Left ventricle myocardium superior (tissue), 1 donor: Measurements from ENCODE around the gene KCNJ9. TPM values are rescaled to one million over a fixed set of nuclear protein-coding genes. Genes with fewer than 3 reads are reported as not detected.
"Not testable (repeated sequence)": the region's sequence is repeated elsewhere in the genome, so short reads cannot be mapped to it uniquely, and the experiment has no call there.

Experiments
- ATAC-seq: fragments of 200-7000 bp; cut with Tn5 transposase; one replicate; pipeline ENCODE4 v1.9.1; 2020; ENCODE audit warnings: mild to moderate bottlenecking, moderate library complexity
- DNase-seq: peaks from one replicate; pipeline ENCODE4 v3.0.0-alpha.2; 2020
- intact Hi-C: fragments of 100-400 bp; cut with micrococcal nuclease; formaldehyde crosslinking; loops from one replicate; pipeline ENCODE4 v1.11.0; 2022
- total RNA-seq: library from RNA; stranded (reverse); fragmentation: NEBNext Ultra II Directional; extraction: Animal tissue kit (Norgen Biotek cat#: 25700); gene quantifications from one replicate; pipeline ENCODE4 v1.2.1, GENCODE V29; 2021
- donor health status: DM: no; HTN: yes; CAD: no; lungs with severe emphysema.

Gene KCNJ9
- total RNA-seq, 1 donor from 2014 or later = not detected

DNA sequence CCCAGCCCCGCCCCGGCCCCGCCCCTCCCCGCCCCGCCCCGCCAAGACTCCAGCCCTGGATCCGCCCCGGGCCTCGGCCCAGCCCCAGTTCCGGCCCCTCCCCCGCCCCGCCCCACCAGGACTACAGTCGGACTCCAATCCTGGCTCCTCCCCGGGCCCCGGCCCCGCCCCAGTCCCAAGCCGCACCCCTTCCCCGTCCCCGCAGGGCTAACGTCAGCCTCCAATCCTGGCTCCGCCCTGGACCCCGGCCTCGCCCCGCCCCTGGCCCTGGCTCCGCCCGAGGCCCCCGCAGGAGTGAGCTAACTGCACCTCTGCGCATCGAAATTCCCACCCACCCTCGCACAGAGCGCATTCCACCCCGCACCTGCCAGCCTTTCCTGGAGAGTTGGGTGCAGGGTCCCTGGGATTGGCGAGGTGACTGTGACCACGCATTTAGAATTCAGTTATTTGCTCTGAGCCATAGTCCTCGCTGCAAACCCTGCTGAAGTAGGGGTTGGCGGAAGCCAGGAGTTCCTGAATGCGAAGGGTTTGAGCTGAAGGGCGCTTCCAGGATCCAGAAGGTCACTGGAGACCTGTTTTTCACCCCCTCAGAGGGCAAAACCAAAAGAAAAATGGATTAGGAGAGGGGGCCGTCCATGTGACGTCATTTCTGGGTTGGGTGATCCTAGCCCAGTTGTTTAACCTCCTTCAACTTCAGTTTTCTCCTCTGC is 17.7 kb downstream of the KCNJ9 start:
- intact Hi-C loops = no loop called here
- peak; percentile 98 for DNase-seq
- ATAC-seq = peak; percentile 87

- DNase-seq = no peak
- no peak for ATAC-seq
- intact Hi-C loops = loop anchor here (10.0 kb wide), 1 partner anchor 95 kb away; the partner anchor contains the start of gene CASQ1
Measured at GRCh38 chr1:160099716-160100375, 18.5 kb downstream of the KCNJ9 start.

GRCh38 chr1:160101037-160101716 is 19.8 kb downstream of the KCNJ9 start:
- DNase-seq (peak; percentile 89), ATAC-seq (peak; percentile 46)
- intact Hi-C loops = loop anchor here (10.0 kb wide), 1 partner anchor 94 kb away; the partner anchor contains the start of gene CASQ1

GRCh38 chr1:160101717-160102522 is 20.6 kb downstream of the KCNJ9 start:
- intact Hi-C loops = loop anchor here (10.0 kb wide), 1 partner anchor 93 kb away; the partner anchor contains the start of gene CASQ1
- DNase-seq = no peak
- no peak for ATAC-seq

GRCh38 chr1:160103658-160104408 is 22.5 kb downstream of the KCNJ9 start:
- ATAC-seq (no peak), DNase-seq (no peak)
- intact Hi-C loops = loop anchor here (10.0 kb wide), 1 partner anchor 91 kb away; the partner anchor contains the start of gene CASQ1

GRCh38 chr1:160104486-160104885 is 23.1 kb downstream of the KCNJ9 start:
- DNase-seq = no peak
- ATAC-seq = no peak
- intact Hi-C loops = loop anchor here (10.0 kb wide), 1 partner anchor 90 kb away; the partner anchor contains the start of gene CASQ1

- ATAC-seq (no peak), DNase-seq (no peak)
- intact Hi-C loops = loop anchor here (10.0 kb wide), 1 partner anchor 90 kb away; the partner anchor contains the start of gene CASQ1
Measured at GRCh38 chr1:160105155-160105554, 23.8 kb downstream of the KCNJ9 start.

GRCh38 chr1:160107512-160107911 is 26.2 kb downstream of the KCNJ9 start:
- DNase-seq (no peak), ATAC-seq (no peak)
- intact Hi-C loops = loop anchor here (10.0 kb wide), 1 partner anchor 87 kb away; the partner anchor contains the start of gene CASQ1

- ATAC-seq = no peak
- no peak for DNase-seq
- intact Hi-C loops = loop anchor here (10.0 kb wide), 1 partner anchor 86 kb away; the partner anchor contains the start of gene CASQ1
Measured at GRCh38 chr1:160108888-160109662, 27.7 kb downstream of the KCNJ9 start.

GRCh38 chr1:160109686-160110085 is 28.3 kb downstream of the KCNJ9 start:
- intact Hi-C loops = loop anchor here (10.0 kb wide), 1 partner anchor 85 kb away; the partner anchor contains the start of gene CASQ1
- ATAC-seq (no peak), DNase-seq (no peak)

DNA sequence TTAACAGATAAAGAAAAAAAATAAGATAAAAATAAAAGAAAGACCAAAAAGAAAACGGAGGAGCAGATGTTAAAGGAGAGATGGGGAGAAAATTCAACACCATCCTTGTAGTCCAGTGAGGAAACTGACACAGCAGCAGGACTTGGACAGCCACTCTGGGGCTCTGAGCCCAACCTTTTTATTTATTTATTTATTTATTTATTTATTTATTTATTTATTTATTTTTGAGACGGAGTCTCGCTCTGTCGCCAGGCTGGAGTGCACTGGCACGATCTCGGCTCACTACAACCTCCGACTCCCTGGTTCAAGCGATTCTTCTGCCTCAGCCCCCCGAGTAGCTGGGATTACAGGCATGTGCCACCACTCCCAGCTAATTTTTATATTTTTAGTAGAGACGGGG is 30.1 kb downstream of the KCNJ9 start:
- DNase-seq, ATAC-seq, intact Hi-C loops: not testable (repeated sequence)

DNA sequence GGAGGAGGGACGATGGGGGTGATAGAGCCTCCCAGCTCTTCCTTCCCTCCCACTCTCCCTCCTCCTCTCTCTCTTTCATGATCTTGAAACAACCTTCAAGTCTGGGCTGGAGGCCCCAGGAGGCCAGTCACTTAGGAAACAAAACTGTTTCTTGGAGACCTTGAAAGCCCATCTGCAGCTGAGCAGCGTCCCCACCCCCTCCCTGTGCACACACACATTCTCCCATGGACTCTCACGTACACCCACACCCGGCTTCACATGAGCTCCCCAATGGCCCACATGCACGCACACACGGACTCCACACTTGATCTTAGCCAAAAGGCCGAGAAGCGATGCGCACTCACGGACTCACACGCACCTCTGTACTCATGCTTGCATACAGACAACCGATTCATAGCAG is 31.0 kb downstream of the KCNJ9 start:
- DNase-seq (peak; percentile 53), ATAC-seq (no peak)
- intact Hi-C loops = no loop called here

DNA sequence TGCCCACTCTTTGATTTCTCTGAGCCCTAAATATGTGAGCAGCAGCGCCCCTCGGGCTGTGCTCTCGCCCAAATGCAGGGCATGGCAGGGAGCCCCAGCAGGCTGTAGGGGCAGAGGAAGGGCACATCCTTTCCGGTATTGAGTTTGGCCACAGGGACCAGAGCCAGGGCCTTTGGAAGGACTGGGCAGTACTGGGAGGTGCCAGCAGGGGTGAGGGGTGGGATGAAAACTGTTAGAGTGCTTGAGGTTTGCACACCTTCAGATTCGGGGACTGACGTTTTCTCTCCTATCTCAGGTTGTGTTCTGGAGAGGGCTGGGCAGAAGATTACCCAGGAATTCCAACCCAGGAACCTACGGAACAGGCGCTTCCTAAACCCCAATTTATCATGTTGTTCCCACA is 32.1 kb downstream of the KCNJ9 start:
- DNase-seq (no peak), ATAC-seq (no peak)
- intact Hi-C loops = no loop called here

DNA sequence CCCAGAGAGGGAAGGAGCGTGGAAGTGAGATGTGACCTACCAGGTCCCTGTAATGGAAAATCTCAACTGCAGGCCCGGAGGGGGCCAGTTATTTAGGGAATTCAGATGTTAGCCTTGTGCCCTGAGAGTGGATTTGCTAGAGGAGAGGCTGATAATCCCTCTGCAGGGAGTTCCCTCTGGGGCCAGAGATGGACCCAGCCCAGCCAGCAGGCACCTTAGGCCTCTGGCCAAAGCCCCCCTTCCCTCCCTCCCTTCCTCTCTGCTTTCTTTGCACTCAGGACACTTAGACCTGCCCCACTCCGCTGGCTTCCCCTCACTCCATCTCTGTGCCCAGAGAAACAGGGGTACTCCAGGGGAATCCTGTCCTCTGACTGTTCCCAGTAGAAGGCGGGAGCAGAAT is 32.7 kb downstream of the KCNJ9 start:
- ATAC-seq = peak; percentile 28

GRCh38 chr1:160115545-160116282 is 34.4 kb downstream of the KCNJ9 start, which contains the start of gene ATP1A2:
Gene ATP1A2, plus strand, starts transcription at chr1:160115759. Its CDS starts 103 bp downstream, at chr1:160115862.
- DNase-seq (peak; percentile 71), ATAC-seq (peak; percentile 70)
- intact Hi-C loops = no loop called here

More for the DNA sequence above, 32.7 kb downstream of the KCNJ9 start:
- peak; percentile 48 for DNase-seq
- intact Hi-C loops = no loop called here
